ENCODE results near the gene SCFD1.

The SCFD1 gene

GRCh38 chr14:30779210-30779609 is 157.1 kb downstream of the SCFD1 start:
- H3K4me3 ChIP-seq (ENCODE audit: low read depth, low read length), result no peak overlapping the region
- no peak for TF ChIP-seq CTCF (IDR thresholded peaks at IDR 0.05; ENCODE audit: low read depth, low read length)
- peak; percentile 28 for DNase-seq (ENCODE audit: low read depth, low spot score)
- in situ Hi-C loops (cut with HindIII; ENCODE audit: low sequenced_read_pairs), result no loop called here

All from astrocyte of the spinal cord (primary cell).